DMS79 treated with DMSO at 0.1 percent for 48 hours (cell line): Measurements from ENCODE around the gene CACTIN.
"Not testable (repeated sequence)": the region's sequence is repeated elsewhere in the genome, so short reads cannot be mapped to it uniquely, and the experiment has no call there.

ENCODE experiments used
- DNase-seq: peaks from one replicate; lab custom pipeline; 2025; lab: John Stamatoyannopoulos, UW

Gene CACTIN

GRCh38 chr19:3626473-3627350, at the start of gene CACTIN:
Gene CACTIN (minus strand): TSS chr19:3626790. CDS start chr19:3626762, 28 bp downstream.
- DNase-seq: peak; percentile 93

- DNase-seq: no peak
Observed at GRCh38 chr19:3674784-3675543, 48.4 kb upstream of the CACTIN start.

DNA sequence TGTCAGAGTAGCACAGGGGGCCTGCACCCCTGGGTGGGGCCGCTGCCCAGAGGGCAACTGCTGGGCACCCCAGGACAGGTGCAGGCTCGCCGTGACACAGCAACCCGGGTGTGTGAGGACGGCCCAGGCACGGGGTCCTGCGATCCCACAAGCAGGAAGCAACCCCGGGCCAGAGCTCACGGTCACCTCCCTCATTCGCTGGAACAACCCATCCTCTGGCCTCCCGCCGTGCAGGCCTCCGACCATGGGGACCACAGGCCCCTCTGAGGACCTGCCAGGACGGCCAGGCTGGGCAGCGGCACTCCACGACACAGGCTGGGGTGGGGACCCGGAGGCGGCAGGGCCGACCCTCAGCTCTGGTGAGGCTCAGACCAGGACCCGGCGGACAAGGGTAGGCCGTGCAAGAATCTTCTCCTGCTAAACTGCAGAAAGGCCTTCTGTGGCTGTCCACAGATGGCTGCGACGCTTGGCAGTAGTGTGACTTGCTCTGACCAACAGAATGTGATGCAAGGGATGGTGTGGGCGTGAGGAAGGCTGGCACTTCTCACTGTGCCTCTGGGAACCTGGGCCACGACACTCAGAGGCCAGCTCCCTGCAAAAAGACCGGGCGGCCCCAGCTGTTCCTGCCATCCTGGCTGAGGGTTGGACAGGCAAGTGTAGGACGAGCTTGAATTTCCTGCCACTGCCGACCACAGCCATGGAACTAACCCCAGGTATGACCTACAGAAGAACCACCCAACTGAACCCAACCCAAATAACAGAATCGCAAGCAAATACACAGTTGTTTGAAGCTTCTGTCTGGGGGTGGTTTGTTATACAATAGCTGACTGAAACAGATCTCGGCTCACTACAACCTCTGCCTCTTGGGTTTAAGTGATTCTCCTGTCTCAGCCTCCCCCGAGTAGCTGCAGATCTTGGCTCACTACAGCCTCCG, 47.2 kb upstream of the CACTIN start:
- no peak for DNase-seq

DNA sequence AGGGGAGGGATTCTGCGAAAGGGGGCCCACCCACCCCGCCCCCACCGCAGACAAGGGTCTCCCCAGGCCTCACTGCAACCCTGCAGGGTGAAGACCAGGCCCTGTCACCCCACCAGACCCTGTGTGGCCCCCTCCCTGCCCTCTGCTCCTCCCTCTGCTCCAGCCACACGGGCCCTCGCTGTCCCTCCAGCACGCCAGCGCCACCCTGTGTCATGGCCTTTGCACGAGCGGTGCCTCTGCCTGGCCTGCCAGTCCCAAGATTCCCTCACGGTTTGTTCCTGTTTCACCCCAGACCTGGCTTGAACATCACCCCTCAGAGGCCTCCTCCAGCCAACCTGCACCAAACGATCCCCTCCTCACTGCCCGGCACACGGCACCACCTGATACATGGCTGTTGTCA, 46.4 kb upstream of the CACTIN start:
- no peak for DNase-seq

- DNase-seq: no peak
Observed at GRCh38 chr19:3672575-3672948, 46.0 kb upstream of the CACTIN start.

GRCh38 chr19:3671680-3672574, 45.3 kb upstream of the CACTIN start:
- no peak for DNase-seq

DNA sequence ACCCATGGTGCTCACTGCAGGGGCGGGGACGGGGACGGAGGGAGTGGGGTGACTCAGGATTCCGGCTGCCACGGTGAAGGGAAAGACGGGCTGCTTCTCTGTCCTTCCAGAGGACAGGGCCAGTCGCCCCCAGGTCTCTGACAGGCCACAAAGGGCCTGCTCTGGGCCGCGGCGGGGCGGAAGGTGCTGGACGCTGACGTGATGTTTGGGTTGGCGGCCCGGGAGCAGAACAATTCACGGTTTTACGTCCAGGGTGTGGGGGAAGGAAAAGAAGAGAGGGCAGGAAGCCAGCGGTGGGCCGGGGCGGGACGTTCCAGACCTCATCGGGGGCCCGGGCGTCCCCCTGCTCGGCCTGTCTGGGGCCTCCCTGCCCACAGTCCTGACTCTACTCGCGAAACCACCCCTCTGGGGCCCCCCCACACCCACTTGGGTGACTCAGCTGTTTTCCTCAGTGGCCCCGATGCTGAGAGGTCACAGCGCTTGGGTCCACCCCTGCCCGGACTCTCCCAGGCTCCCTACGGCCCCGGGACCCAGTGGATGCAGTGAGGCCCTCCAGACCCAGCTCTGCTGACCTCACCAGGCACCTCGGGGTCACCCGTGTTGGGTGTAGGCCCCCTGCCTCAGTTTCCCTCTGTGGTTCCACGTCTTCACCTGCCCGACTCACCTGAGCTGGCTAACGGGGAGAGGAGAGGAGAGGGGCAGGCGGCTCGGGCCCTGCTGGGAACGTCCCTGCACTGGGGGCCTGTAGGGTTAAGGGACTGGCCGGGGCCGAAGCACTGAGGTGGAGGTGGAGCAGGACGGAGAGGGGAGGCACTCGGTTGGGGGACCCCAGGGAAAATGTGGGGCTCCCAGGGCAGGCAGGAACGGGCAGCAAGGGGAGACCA, 44.4 kb upstream of the CACTIN start:
- no peak for DNase-seq

DNA sequence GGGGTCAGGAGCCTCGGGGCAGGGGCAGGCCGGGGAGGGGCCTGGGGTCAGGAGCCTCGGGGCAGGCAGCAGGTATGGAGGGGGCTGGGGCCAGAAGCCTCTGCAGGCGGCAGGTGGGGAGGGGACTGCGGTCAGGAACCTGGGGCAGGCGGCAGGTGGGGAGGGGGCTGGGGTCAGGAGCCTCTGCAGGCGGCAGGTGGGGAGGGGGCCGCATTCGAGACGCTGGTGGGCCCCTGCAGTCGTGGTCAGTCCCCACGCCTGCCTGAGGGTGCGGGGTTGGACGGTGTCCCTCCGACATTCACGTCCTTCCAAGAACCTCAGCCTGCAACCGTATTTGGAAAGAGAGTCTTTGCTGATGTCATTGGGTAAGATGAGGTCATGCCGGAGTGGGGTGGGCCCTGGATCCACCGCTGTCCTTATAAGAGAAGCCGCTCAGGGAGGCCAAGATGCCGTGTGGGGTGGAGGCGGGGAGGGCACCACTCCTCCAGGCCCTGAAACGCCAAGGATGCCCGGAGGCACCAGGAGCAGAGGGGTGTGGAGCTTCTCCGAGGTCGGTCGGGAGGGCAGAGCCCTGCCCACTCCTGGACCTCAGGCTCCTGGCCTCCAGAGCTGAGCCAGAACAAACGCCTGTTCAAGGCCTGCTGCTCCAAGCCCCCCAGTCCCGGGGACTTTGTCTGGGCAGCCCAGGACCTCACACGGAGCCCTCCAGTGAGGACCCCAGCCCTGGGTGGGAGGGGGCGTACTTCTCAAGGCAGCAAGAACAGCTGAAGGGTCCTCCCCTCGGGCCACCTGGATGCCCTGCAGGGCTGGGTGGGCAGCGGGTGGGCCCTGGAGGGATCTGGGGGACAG, 43.6 kb upstream of the CACTIN start:
- no peak for DNase-seq

DNA sequence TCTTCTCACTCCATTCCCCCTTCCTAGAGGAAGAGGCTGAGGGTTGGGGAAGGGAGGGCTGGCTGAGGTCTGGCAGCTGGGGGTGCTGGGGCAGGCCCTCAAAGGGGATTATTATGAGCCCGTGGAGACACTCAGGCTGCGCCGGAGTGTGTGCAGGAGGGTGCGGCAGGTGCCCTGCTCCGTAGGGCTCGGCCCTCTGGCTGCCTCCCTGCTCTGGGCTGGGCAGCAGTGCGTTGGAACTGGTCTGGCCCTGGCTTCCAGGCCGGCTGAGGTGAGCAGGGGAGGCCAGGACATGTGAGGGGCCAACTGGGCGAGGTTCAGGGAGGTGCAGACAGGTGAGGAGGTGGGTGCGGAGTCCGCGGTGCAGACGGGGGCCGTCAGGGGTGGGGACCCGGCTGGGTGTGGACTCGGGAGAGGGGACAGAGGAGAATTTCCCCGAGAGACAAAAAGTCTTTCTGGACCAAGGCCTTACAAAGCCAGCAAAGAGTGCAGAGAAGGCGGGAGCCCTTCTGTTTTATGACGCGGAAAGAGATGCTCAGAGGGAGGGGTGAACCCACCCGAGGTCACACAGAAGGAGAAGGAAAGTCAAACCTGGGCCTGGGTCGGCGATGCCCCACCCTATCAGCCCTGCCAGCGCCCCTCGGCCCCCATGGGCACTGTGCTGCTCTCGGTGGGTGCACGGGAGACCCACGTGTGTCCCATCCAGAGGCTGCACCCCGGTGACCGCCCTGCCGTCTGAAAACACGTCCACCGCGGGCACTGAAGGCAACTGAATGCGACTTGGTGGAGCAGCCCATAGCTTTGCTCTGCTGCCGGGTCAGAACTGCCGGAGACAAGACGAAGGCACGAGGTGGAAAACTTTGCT, 42.7 kb upstream of the CACTIN start:
- no peak for DNase-seq

DNA sequence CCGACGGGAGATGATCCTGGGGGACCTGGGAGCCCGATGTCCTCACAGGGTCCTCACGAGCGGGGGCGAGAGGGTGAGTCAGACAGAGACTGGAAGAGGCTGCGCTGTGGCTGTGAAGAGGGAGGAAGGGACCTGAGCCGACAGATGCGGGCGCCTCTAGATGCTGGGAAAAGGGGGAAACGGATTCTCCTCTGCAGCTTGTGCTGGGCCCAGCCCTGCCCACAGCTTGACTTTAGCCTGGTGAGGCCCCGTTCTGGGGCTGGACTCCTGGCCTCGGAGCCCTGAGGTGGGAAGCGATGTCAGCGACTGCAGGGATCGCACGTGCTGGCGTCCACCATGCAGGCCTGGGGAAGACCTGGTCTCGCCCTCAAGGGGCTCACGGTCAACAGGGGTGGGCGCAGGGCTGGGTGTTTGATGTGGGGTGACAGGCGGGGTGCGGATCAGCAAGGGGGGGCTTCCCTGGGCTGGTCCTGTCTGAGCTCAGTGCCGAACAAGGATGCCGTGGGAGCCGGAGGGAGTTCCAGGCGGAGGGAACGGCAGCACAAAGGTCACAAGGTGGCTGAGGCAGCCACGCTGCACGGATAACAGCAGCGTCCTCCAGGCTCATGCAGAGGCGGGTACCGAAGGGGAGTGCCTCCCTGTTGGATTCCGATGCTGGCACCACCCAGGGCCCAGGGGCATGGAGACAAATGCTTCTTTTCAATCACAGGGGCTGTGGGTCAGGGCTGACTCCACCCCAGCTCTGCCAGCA, 41.9 kb upstream of the CACTIN start:
- DNase-seq: no peak

DNA sequence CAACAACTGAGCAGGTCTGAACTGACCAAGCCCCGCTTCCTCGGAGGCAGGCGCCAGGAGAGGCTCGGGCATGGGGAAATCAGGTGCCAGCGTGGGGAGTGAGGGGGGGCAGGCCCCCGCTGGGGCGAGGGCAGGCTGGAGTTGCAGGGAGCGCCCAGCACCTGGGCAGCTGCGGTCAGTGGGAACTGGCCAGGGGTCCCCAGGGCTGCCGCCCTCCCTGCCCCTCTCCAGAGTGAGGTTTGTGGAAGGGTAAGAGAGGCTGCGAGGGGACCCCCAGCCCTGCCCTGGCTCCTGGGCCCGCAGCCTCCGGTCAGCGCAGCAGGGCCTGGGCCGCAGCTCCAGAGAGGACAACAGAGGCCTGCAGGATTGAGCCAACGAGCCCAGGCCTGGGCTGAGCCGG, 41.2 kb upstream of the CACTIN start:
- DNase-seq: no peak

- no peak for DNase-seq
Observed at GRCh38 chr19:3667037-3667638, 40.5 kb upstream of the CACTIN start.

DNA sequence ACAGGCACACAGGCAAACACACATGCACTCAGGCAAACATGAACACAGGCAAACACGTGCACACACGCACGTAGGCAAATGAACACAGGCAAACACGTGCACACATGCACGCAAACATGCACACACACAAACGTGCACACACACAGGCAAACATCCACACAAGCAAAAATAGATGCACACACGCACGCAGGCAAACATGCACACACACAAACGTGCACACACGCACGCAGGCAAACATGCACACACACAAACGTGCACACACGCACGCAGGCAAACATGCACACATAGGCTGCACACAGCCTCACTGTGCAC, 39.9 kb upstream of the CACTIN start:
- DNase-seq: not testable (repeated sequence)

GRCh38 chr19:3665681-3666544, 39.3 kb upstream of the CACTIN start:
- peak; percentile 5 for DNase-seq

GRCh38 chr19:3664879-3665642, 38.5 kb upstream of the CACTIN start:
- DNase-seq: no peak
